HEK293 (cell line): Measurements from ENCODE around the gene GNG12.
A peak's percentile ranks its signal among the peaks of the same experiment; 100 is the strongest.

Source experiments
- CTCF ChIA-PET: fragments of 350-600 bp; formaldehyde crosslinking; extraction: SDS; loops from one replicate; lab custom pipeline; 2021; ENCODE audit warnings: antibody characterized with exemption; lab: Yijun Ruan, JAX
- POLR2A ChIA-PET: fragments of 300-600 bp; formaldehyde crosslinking; extraction: SDS; loops from one replicate; lab custom pipeline; 2020; ENCODE audit warnings: antibody characterized with exemption, inconsistent platforms; lab: Yijun Ruan, JAX
- H3K27ac ChIP-seq: fragments of 200-500 bp; sonication (Bioruptor generic); 2 replicates; pipeline ENCODE4 v1.5.1; 2014; ENCODE audit warnings: low read depth, low read length, control low read depth, inconsistent platforms; ENCODE audit errors: extremely low read depth
- H3K36me3 ChIP-seq, 2 experiments: fragments of 200-500 bp in 1 of 2; sonication (Bioruptor generic) in 1 of 2; 1 replicate in 1 of 2; 2 replicates in 1 of 2; pipeline ENCODE4 v1.5.1; 2014 to 2017; ENCODE audit warnings: inconsistent platforms in 2 of 2, low read length in 2 of 2; ENCODE audit not compliant: control insufficient read depth in 2 of 2, insufficient read depth in 1 of 2
- H3K4me1 ChIP-seq: fragments of 200-500 bp; sonication (Bioruptor generic); 2 replicates; pipeline ENCODE4 v1.5.1; 2014; ENCODE audit warnings: mild to moderate bottlenecking, low read length, inconsistent platforms; ENCODE audit not compliant: control insufficient read depth, insufficient read depth
- H3K4me3 ChIP-seq: 2 replicates; pipeline ENCODE4 v1.5.1; 2011; ENCODE audit warnings: low read depth, mild to moderate bottlenecking, control low read depth, low read length, moderate library complexity
- H3K9me3 ChIP-seq: fragments of 200-500 bp; sonication (Bioruptor generic); 2 replicates; pipeline ENCODE4 v1.5.1; 2014; ENCODE audit warnings: low read depth, low read length, inconsistent platforms; ENCODE audit not compliant: control insufficient read depth, insufficient read depth
- BCL11A ChIP-seq: fragments of 450-650 bp; formaldehyde crosslinking; IDR thresholded peaks from 2 replicates; pipeline ENCODE4 v1.5.1; 2016; ENCODE audit warnings: low read depth, missing biosample characterization, missing genetic modification characterization
- KLF7 ChIP-seq: fragments of 450-650 bp; formaldehyde crosslinking; IDR thresholded peaks from 2 replicates; pipeline ENCODE4 v1.5.1; 2016; ENCODE audit warnings: missing biosample characterization, missing genetic modification characterization, borderline replicate concordance
- PBX3 ChIP-seq: sonication (generic); formaldehyde crosslinking; IDR thresholded peaks from 2 replicates; pipeline ENCODE4 v1.8.1; 2022; ENCODE audit warnings: mild to moderate bottlenecking, moderate library complexity, missing genetic modification reagents
- PRDM1 ChIP-seq: fragments of 450-650 bp; formaldehyde crosslinking; IDR thresholded peaks from 2 replicates; pipeline ENCODE4; 2016; ENCODE audit warnings: missing biosample characterization, missing genetic modification characterization
- PRDM6 ChIP-seq: fragments of 450-650 bp; formaldehyde crosslinking; IDR thresholded peaks from 2 replicates; pipeline ENCODE4 v1.5.1; 2017; ENCODE audit warnings: missing biosample characterization, missing genetic modification characterization
- SETDB1 ChIP-seq: IDR thresholded peaks from one replicate; pipeline ENCODE4 v1.6.1; 2017; ENCODE audit warnings: mild to moderate bottlenecking, low read length, moderate library complexity, mixed read lengths; ENCODE audit not compliant: insufficient read length
- ZBTB21 ChIP-seq: fragments of 450-650 bp; formaldehyde crosslinking; IDR thresholded peaks from 2 replicates; pipeline ENCODE4 v1.5.1; 2017; ENCODE audit warnings: missing biosample characterization, missing genetic modification characterization
- ZNF239 ChIP-seq: fragments of 450-650 bp; formaldehyde crosslinking; IDR thresholded peaks from 2 replicates; pipeline ENCODE4 v1.5.1; 2016; ENCODE audit warnings: missing biosample characterization, missing genetic modification characterization
- ZNF266 ChIP-seq: fragments of 450-650 bp; formaldehyde crosslinking; IDR thresholded peaks from 2 replicates; pipeline ENCODE4 v1.5.1; 2016; ENCODE audit warnings: missing biosample characterization, missing genetic modification characterization, low read depth
- ZNF362 ChIP-seq: fragments of 450-650 bp; formaldehyde crosslinking; IDR thresholded peaks from 2 replicates; pipeline ENCODE4 v1.5.1; 2016; ENCODE audit warnings: missing biosample characterization, missing genetic modification characterization
- ZNF366 ChIP-seq: fragments of 450-650 bp; formaldehyde crosslinking; conservative IDR thresholded peaks from 2 replicates; pipeline ENCODE4 v1.5.1; 2016; ENCODE audit warnings: missing biosample characterization, missing genetic modification characterization
- ZNF37A ChIP-seq: fragments of 450-650 bp; IDR thresholded peaks from 2 replicates; pipeline ENCODE4 v1.5.1; 2018; ENCODE audit warnings: missing biosample characterization, missing genetic modification characterization
- ZNF398 ChIP-seq: fragments of 450-650 bp; formaldehyde crosslinking; IDR thresholded peaks from 2 replicates; pipeline ENCODE4 v1.5.1; 2017; ENCODE audit warnings: missing biosample characterization, missing genetic modification characterization
- ZNF416 ChIP-seq: fragments of 450-650 bp; formaldehyde crosslinking; IDR thresholded peaks from 2 replicates; pipeline ENCODE4 v1.5.1; 2016; ENCODE audit warnings: missing biosample characterization, missing genetic modification characterization
- ZNF433 ChIP-seq: fragments of 450-650 bp; formaldehyde crosslinking; IDR thresholded peaks from 2 replicates; pipeline ENCODE4 v1.5.1; 2016; ENCODE audit warnings: missing biosample characterization, missing genetic modification characterization, low read depth
- ZNF501 ChIP-seq: fragments of 450-650 bp; formaldehyde crosslinking; IDR thresholded peaks from 2 replicates; pipeline ENCODE4 v1.5.1; 2016; ENCODE audit warnings: missing biosample characterization, missing genetic modification characterization
- ZNF549 ChIP-seq: fragments of 450-650 bp; IDR thresholded peaks from 2 replicates; pipeline ENCODE4 v1.5.1; 2018; ENCODE audit warnings: missing biosample characterization, missing genetic modification characterization, mild to moderate bottlenecking, inconsistent platforms, moderate library complexity
- ZNF555 ChIP-seq: fragments of 450-650 bp; formaldehyde crosslinking; conservative IDR thresholded peaks from 2 replicates; pipeline ENCODE4 v1.5.1; 2017; ENCODE audit warnings: missing biosample characterization, mild to moderate bottlenecking, missing genetic modification characterization, inconsistent platforms
- ZNF692 ChIP-seq: fragments of 450-650 bp; formaldehyde crosslinking; IDR thresholded peaks from 2 replicates; pipeline ENCODE4 v1.5.1; 2016; ENCODE audit warnings: missing biosample characterization, missing genetic modification characterization
- ZSCAN4 ChIP-seq: fragments of 450-650 bp; formaldehyde crosslinking; IDR thresholded peaks from 2 replicates; pipeline ENCODE4 v1.5.1; 2017; ENCODE audit warnings: missing biosample characterization, missing genetic modification characterization
- ZXDB ChIP-seq: fragments of 450-650 bp; formaldehyde crosslinking; IDR thresholded peaks from 2 replicates; pipeline ENCODE4 v1.5.1; 2016; ENCODE audit warnings: missing biosample characterization, missing genetic modification characterization

GNG12 gene

GRCh38 chr1:67880056-67880601 is 46.9 kb upstream of the GNG12 start:
- Histone ChIP-seq H3K9me3 (no peaks in the 10 kb centered on the region), H3K4me3 (no peak overlapping the region), H3K4me1 (no peaks in the 10 kb centered on the region; the same call in 1 of the 2 replicates), H3K36me3 (no peaks in the 10 kb centered on the region), H3K27ac (no peak overlapping the region)
- ChIA-PET POLR2A (no interaction called here), CTCF (no interaction called here)
- TF ChIP-seq BCL11A (tag by site-specific recombination) (no peak), ZNF501 (tag by site-specific recombination) (no peak), PRDM6 (0 out of 2 replicates have a peak, but pooled peaks have one; percentile 18)

- Histone ChIP-seq H3K27ac (no peak overlapping the region), H3K36me3 (no peaks in the 10 kb centered on the region), H3K9me3 (no peaks in the 10 kb centered on the region), H3K4me3 (no peak overlapping the region), H3K4me1 (no peaks in the 10 kb centered on the region; the same call in 1 of the 2 replicates)
- POLR2A ChIA-PET = no interaction called here
- no peak for TF ChIP-seq KLF7
- no peak for TF ChIP-seq BCL11A (tag by site-specific recombination)
- 0 out of 2 replicates have a peak, but pooled peaks have one; percentile 25 for TF ChIP-seq ZNF266 (tag by site-specific recombination)
- TF ChIP-seq SETDB1 = no peak
- TF ChIP-seq ZXDB (tag by site-specific recombination) = no peak
- TF ChIP-seq ZBTB21 = no peak
- TF ChIP-seq PBX3 (CRISPR knock-in tag) = no peak
- TF ChIP-seq ZNF433 = no peak
- no peak for TF ChIP-seq ZNF555 (tag by site-specific recombination)
- no peak for TF ChIP-seq ZNF37A (tag by site-specific recombination)
- no peak for TF ChIP-seq ZNF239 (tag by site-specific recombination)
- TF ChIP-seq ZNF416 = no peak
- peak; percentile 97 for TF ChIP-seq ZNF366 (tag by site-specific recombination)
- peak; percentile 76 for TF ChIP-seq PRDM1 (tag by site-specific recombination)
- 0 out of 2 replicates have a peak, but pooled peaks have one; percentile 14 for TF ChIP-seq ZNF362
- no peak for TF ChIP-seq ZNF549
- no peak for TF ChIP-seq ZNF398 (tag by site-specific recombination)
- no peak for TF ChIP-seq ZNF692
- TF ChIP-seq ZSCAN4 (tag by site-specific recombination) = no peak
- TF ChIP-seq, all 188 proteins: peak for 4
- CTCF ChIA-PET = no interaction called here
These were observed 46.2 kb upstream of the GNG12 start for GRCh38 chr1:67879485-67879884.
